Parathyroid adenoma (tissue), 2 donors: ENCODE results near the gene ANAPC2.

ENCODE experiments used
- H2AFZ ChIP-seq: fragments of 300-600 bp; sonication (generic); one replicate; pipeline ENCODE4 v1.7.0; 2017; ENCODE audit warnings: antibody characterized with exemption, mild to moderate bottlenecking
- H3K27ac ChIP-seq: fragments of 300-600 bp; sonication (generic); one replicate; pipeline ENCODE4 v1.7.0; 2017
- H3K27me3 ChIP-seq: fragments of 300-600 bp; sonication (generic); one replicate; pipeline ENCODE4 v1.7.0; 2017; ENCODE audit warnings: low read length; ENCODE audit not compliant: control insufficient read depth, insufficient read depth
- H3K36me3 ChIP-seq: fragments of 300-600 bp; sonication (generic); one replicate; pipeline ENCODE4 v1.7.0; 2017; ENCODE audit warnings: low read length; ENCODE audit not compliant: control insufficient read depth, insufficient read depth
- H3K4me1 ChIP-seq: fragments of 300-600 bp; sonication (generic); one replicate; pipeline ENCODE4 v1.7.0; 2017; ENCODE audit warnings: control low read depth
- H3K4me2 ChIP-seq: fragments of 300-600 bp; sonication (generic); one replicate; pipeline ENCODE4 v1.7.0; 2017; ENCODE audit warnings: low read length
- H3K4me3 ChIP-seq: fragments of 300-600 bp; sonication (generic); one replicate; pipeline ENCODE4 v1.7.0; 2017; ENCODE audit warnings: low read depth, low read length
- H3K79me2 ChIP-seq: fragments of 300-600 bp; sonication (generic); one replicate; pipeline ENCODE4 v1.7.0; 2017; ENCODE audit warnings: control low read depth
- H3K9ac ChIP-seq: fragments of 300-600 bp; sonication (generic); one replicate; pipeline ENCODE4 v1.7.0; 2017; ENCODE audit warnings: mild to moderate bottlenecking
- H3K9me3 ChIP-seq: fragments of 300-600 bp; sonication (generic); one replicate; pipeline ENCODE4 v1.7.0; 2017; ENCODE audit warnings: low read length; ENCODE audit not compliant: control insufficient read depth
- CTCF ChIP-seq: fragments of 300-600 bp; sonication (generic); IDR thresholded peaks from one replicate; pipeline ENCODE4 v1.7.0; 2017; ENCODE audit warnings: antibody characterized with exemption, mild to moderate bottlenecking
- donor health status: primary hyperparathyroidism.

The ANAPC2 gene

GRCh38 chr9:137169896-137170358, 18.4 kb downstream of the ANAPC2 start, which contains the start of gene LRRC26:
LRRC26 (minus strand) TSS chr9:137170051; CDS start chr9:137169943, 108 bp downstream.
- Histone ChIP-seq H3K9ac (no peak within 1 kb of the TSS), H3K27me3 (peaks cover 12% of the 10 kb centered on the region), H3K36me3 (no peaks in the 10 kb centered on the region), H3K9me3 (no peaks in the 10 kb centered on the region), H3K4me1 (no peaks in the 10 kb centered on the region), H3K27ac (no peak within 1 kb of the TSS), H3K79me2 (no peaks in the 10 kb centered on the region), H3K4me2 (peak within 1 kb of the TSS; percentile 69), H2AFZ (no peak within 1 kb of the TSS), H3K4me3 (no peak within 1 kb of the TSS)
- no peak for TF ChIP-seq CTCF

GRCh38 chr9:137168904-137169856, 19.2 kb downstream of the ANAPC2 start:
- Histone ChIP-seq H3K36me3 (no peaks in the 10 kb centered on the region), H2AFZ (no peak overlapping the region), H3K4me2 (peak overlapping the region; percentile 69), H3K9me3 (no peaks in the 10 kb centered on the region), H3K27ac (no peak overlapping the region), H3K4me1 (no peaks in the 10 kb centered on the region), H3K27me3 (peaks cover 13% of the 10 kb centered on the region), H3K9ac (no peak overlapping the region), H3K4me3 (no peak overlapping the region), H3K79me2 (no peaks in the 10 kb centered on the region)
- TF ChIP-seq CTCF, result no peak

GRCh38 chr9:137168573-137168903, 19.8 kb downstream of the ANAPC2 start:
- Histone ChIP-seq H3K9me3 (no peaks in the 10 kb centered on the region), H3K4me2 (peak overlapping the region; percentile 69), H3K4me3 (no peak overlapping the region), H3K27me3 (peaks cover 16% of the 10 kb centered on the region), H2AFZ (no peak overlapping the region), H3K79me2 (no peaks in the 10 kb centered on the region), H3K27ac (no peak overlapping the region), H3K9ac (no peak overlapping the region), H3K4me1 (no peaks in the 10 kb centered on the region), H3K36me3 (no peaks in the 10 kb centered on the region)
- TF ChIP-seq CTCF, result no peak

GRCh38 chr9:137167747-137168572, 20.4 kb downstream of the ANAPC2 start:
- Histone ChIP-seq H3K36me3 (no peaks in the 10 kb centered on the region), H3K9ac (no peak overlapping the region), H3K9me3 (no peaks in the 10 kb centered on the region), H3K4me2 (no peak overlapping the region), H3K4me1 (no peaks in the 10 kb centered on the region), H3K79me2 (no peaks in the 10 kb centered on the region), H2AFZ (no peak overlapping the region), H3K4me3 (no peak overlapping the region), H3K27ac (no peak overlapping the region), H3K27me3 (peaks cover 16% of the 10 kb centered on the region)
- no peak for TF ChIP-seq CTCF
